Keratinocyte (primary cell): Measurements from ENCODE around the gene XPA. TPM values are rescaled to one million over a fixed set of nuclear protein-coding genes. Genes with fewer than 3 reads are reported as not detected.

Experiments used
- DNase-seq: peaks from one replicate; pipeline ENCODE4 v3.0.0-alpha.2; 2011; ENCODE audit warnings: low read depth, missing footprints, low spot score
- FAIRE-seq: peaks from 2 replicates; lab custom pipeline; 2011; peaks lifted over from hg19 to GRCh38; lab: Jason Lieb, UNC
- H2AFZ ChIP-seq: 2 replicates; pipeline ENCODE4 v1.6.0; 2012; ENCODE audit warnings: low read length, control low read depth, inconsistent platforms; ENCODE audit not compliant: control insufficient read depth
- H3K27ac ChIP-seq: 2 replicates; pipeline ENCODE4 v1.5.1; 2011; ENCODE audit warnings: low read length; ENCODE audit not compliant: control insufficient read depth, insufficient read depth
- H3K27me3 ChIP-seq: 3 replicates; pipeline ENCODE4 v1.6.0; 2011; ENCODE audit warnings: low read length; ENCODE audit not compliant: control insufficient read depth, insufficient read depth; ENCODE audit errors: extremely low read depth
- H3K36me3 ChIP-seq, 2 experiments: 2 replicates in 1 of 2; 3 replicates in 1 of 2; pipeline ENCODE4 v1.5.1; 2011; ENCODE audit warnings: low read length in 2 of 2, mild to moderate bottlenecking in 1 of 2; ENCODE audit not compliant: control insufficient read depth in 2 of 2, insufficient read depth in 2 of 2; ENCODE audit errors: extremely low read depth in 1 of 2
- H3K4me1 ChIP-seq: 3 replicates; pipeline ENCODE4 v1.5.1; 2011; ENCODE audit warnings: low read length; ENCODE audit not compliant: control insufficient read depth, insufficient read depth; ENCODE audit errors: extremely low read depth
- H3K4me2 ChIP-seq: 3 replicates; pipeline ENCODE4 v1.6.0; 2011; ENCODE audit warnings: low read depth, low read length; ENCODE audit not compliant: control insufficient read depth, insufficient read depth; ENCODE audit errors: extremely low read depth
- H3K4me3 ChIP-seq, 3 experiments: fragments of 200-600 bp in 1 of 3; sonication (generic) in 1 of 3; 2 replicates in 2 of 3; 3 replicates in 1 of 3; pipeline ENCODE4 v1.5.1; 2011 to 2016; ENCODE audit warnings: low read length in 3 of 3, mild to moderate bottlenecking in 3 of 3, control low read depth in 2 of 3, inconsistent platforms in 1 of 3, low read depth in 1 of 3, mixed read lengths in 1 of 3, mixed run types in 1 of 3, moderate library complexity in 1 of 3; ENCODE audit not compliant: control insufficient read depth in 2 of 3, insufficient read depth in 2 of 3; ENCODE audit errors: extremely low read depth in 1 of 3
- H3K79me2 ChIP-seq: 2 replicates; pipeline ENCODE4 v1.6.0; 2012; ENCODE audit warnings: low read length; ENCODE audit not compliant: control insufficient read depth, insufficient read depth
- H3K9ac ChIP-seq: 3 replicates; pipeline ENCODE4 v1.6.0; 2011; ENCODE audit warnings: low read length; ENCODE audit not compliant: control insufficient read depth, insufficient read depth; ENCODE audit errors: extremely low read depth
- H3K9me1 ChIP-seq: 3 replicates; pipeline ENCODE4 v1.6.0; 2011; ENCODE audit warnings: low read length; ENCODE audit not compliant: control insufficient read depth, insufficient read depth; ENCODE audit errors: extremely low read depth
- H3K9me3 ChIP-seq: 2 replicates; pipeline ENCODE4 v1.5.1; 2012; ENCODE audit warnings: low read depth, low read length; ENCODE audit not compliant: control insufficient read depth
- H4K20me1 ChIP-seq: 3 replicates; pipeline ENCODE4 v1.6.0; 2011; ENCODE audit warnings: low read length; ENCODE audit not compliant: control insufficient read depth, insufficient read depth; ENCODE audit errors: extremely low read depth
- EZH2 ChIP-seq: IDR thresholded peaks from one replicate; pipeline ENCODE4 v1.6.1; 2012; ENCODE audit warnings: inconsistent platforms, mild to moderate bottlenecking, low read length, moderate library complexity
- dilution Hi-C: fragments of 300-500 bp; cut with MboI; formaldehyde crosslinking; loops from one replicate; pipeline ENCODE4 v1.7.0; 2020; ENCODE audit warnings: low sequenced_read_pairs; ENCODE audit not compliant: extremely low pct_ligation_motif_present
- polyA plus RNA-seq, 5 experiments: library from polyadenylated mRNA; depleted of rRNA in 3 of 5; stranded (reverse) in 3 of 5; stranded (forward) in 1 of 5; unstranded in 1 of 5; fragments of >200 nt; gene quantifications; 1 replicate in 1 of 5; 2 replicates in 3 of 5; 3 replicates in 1 of 5; pipeline versions ENCODE4 v1.2.1 to v1.2.3, GENCODE V29; 2011 to 2012; ENCODE audit warnings: missing spikeins in 2 of 5, low read depth in 1 of 5, low replicate concordance in 1 of 5
- TF ChIP-seq, protein P1 (sequence below), 3 experiments: IDR thresholded peaks in 1 of 3; conservative IDR thresholded peaks in 1 of 3; optimal IDR thresholded peaks in 1 of 3; 2 replicates in 2 of 3; 3 replicates in 1 of 3; pipeline versions ENCODE3 to v1.5.1; 2011; ENCODE audit warnings: low read length in 3 of 3, mild to moderate bottlenecking in 3 of 3, moderate library complexity in 2 of 3, control low read depth in 1 of 3, inconsistent platforms in 1 of 3; ENCODE audit not compliant: insufficient read depth in 2 of 3; ENCODE audit errors: extremely low read depth in 1 of 3

Gene XPA
- polyA plus RNA-seq, 1 donor (not counting 4 experiments of a cell fraction or from before 2014, with no cell fraction given), result 4.1 TPM

DNA sequence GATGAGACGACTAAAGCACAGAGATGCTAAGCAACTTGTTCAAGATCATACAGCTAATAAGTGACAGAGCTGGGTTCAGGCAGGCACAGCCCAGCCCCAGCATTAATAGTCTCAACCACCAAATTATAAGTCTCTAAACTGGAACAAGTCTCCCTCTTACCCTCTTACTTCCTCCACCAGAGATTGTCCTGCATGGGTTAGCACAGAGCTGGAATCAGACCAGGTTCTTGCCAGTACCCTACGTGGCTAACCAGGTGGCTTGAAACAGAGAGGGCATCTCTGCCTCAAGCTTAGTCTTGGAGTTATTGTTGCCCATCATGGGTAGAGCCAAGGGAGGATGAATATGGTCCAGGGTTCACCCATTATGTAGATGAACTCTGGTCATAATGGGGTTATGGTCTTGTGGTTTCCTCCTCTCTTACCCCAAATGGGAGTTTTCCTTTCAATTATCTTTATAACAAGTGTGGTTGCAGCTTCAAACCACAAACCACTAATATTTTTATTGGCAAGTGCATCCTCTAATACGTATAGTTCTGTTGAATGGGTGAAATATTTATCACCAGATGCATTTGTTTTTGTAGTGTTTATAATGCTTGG lies 8.3 kb upstream of the XPA start:
- no peak for DNase-seq
- TF ChIP-seq, protein P1, sequence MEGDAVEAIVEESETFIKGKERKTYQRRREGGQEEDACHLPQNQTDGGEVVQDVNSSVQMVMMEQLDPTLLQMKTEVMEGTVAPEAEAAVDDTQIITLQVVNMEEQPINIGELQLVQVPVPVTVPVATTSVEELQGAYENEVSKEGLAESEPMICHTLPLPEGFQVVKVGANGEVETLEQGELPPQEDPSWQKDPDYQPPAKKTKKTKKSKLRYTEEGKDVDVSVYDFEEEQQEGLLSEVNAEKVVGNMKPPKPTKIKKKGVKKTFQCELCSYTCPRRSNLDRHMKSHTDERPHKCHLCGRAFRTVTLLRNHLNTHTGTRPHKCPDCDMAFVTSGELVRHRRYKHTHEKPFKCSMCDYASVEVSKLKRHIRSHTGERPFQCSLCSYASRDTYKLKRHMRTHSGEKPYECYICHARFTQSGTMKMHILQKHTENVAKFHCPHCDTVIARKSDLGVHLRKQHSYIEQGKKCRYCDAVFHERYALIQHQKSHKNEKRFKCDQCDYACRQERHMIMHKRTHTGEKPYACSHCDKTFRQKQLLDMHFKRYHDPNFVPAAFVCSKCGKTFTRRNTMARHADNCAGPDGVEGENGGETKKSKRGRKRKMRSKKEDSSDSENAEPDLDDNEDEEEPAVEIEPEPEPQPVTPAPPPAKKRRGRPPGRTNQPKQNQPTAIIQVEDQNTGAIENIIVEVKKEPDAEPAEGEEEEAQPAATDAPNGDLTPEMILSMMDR (optimal IDR thresholded peaks at IDR 0.05 in 1 of 3, IDR thresholded peaks at IDR 0.05 in 1 of 3, conservative IDR thresholded peaks at IDR 0.05 in 1 of 3; ENCODE audit: extremely low read depth in 1 of 3, insufficient read depth in 2 of 3, low read length in 3 of 3), result no peak
- no peak for TF ChIP-seq EZH2
- Histone ChIP-seq H3K27ac (no peak overlapping the region), H3K27me3 (no peaks in the 10 kb centered on the region), H4K20me1 (peaks cover 3% of the 10 kb centered on the region), H3K4me2 (no peak overlapping the region), H2AFZ (no peak overlapping the region), H3K9ac (no peak overlapping the region), H3K36me3 (no peaks in the 10 kb centered on the region), H3K9me3 (no peaks in the 10 kb centered on the region), H3K79me2 (no peaks in the 10 kb centered on the region), H3K4me3 (no peak overlapping the region), H3K9me1 (no peaks in the 10 kb centered on the region), H3K4me1 (peaks cover 32% of the 10 kb centered on the region)
- dilution Hi-C loops, result no loop called here
- FAIRE-seq, result peak; percentile 48

DNA sequence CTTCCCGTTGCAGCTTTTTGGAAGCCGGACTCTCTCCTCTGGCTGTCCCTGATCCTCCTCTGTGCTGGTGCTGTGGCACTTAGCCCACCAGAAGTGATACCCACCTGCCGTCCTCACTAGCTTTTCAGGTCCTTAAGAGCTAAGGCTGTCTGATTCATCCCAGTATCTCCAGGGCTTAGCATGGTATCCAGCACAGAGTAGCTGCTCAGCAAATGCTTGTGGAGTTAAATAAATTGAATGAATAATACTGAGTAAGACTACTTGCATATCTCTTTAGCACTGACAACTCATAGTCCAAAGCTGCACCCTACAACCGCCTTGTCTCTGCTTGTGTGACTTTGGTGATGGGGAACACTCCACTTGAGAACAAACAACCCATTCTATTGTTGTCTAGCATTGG lies 7.7 kb upstream of the XPA start:
- peak overlapping the region; percentile 68 for H3K4me2 ChIP-seq
- H3K36me3 ChIP-seq, result no peaks in the 10 kb centered on the region
- no peak overlapping the region for H2AFZ ChIP-seq
- H3K79me2 ChIP-seq, result no peaks in the 10 kb centered on the region
- no peak overlapping the region for H3K4me3 ChIP-seq
- H3K9me3 ChIP-seq, result no peaks in the 10 kb centered on the region
- H3K27ac ChIP-seq, result peak overlapping the region; percentile 72
- H3K9me1 ChIP-seq, result no peaks in the 10 kb centered on the region
- DNase-seq (no peak), FAIRE-seq (peak; percentile 9)
- dilution Hi-C loops, result no loop called here
- peaks cover 3% of the 10 kb centered on the region for H4K20me1 ChIP-seq
- H3K27me3 ChIP-seq, result no peaks in the 10 kb centered on the region
- peaks cover 32% of the 10 kb centered on the region for H3K4me1 ChIP-seq
- TF ChIP-seq EZH2, result no peak
- TF ChIP-seq, protein P1 (optimal IDR thresholded peaks at IDR 0.05 in 1 of 3, IDR thresholded peaks at IDR 0.05 in 1 of 3, conservative IDR thresholded peaks at IDR 0.05 in 1 of 3; ENCODE audit: extremely low read depth in 1 of 3, insufficient read depth in 2 of 3, low read length in 3 of 3), result no peak
- no peak overlapping the region for H3K9ac ChIP-seq
